ENCODE results near the gene REEP6.
"Not testable (repeated sequence)": the region's sequence is repeated elsewhere in the genome, so short reads cannot be mapped to it uniquely, and the experiment has no call there.

Gene REEP6

DNA sequence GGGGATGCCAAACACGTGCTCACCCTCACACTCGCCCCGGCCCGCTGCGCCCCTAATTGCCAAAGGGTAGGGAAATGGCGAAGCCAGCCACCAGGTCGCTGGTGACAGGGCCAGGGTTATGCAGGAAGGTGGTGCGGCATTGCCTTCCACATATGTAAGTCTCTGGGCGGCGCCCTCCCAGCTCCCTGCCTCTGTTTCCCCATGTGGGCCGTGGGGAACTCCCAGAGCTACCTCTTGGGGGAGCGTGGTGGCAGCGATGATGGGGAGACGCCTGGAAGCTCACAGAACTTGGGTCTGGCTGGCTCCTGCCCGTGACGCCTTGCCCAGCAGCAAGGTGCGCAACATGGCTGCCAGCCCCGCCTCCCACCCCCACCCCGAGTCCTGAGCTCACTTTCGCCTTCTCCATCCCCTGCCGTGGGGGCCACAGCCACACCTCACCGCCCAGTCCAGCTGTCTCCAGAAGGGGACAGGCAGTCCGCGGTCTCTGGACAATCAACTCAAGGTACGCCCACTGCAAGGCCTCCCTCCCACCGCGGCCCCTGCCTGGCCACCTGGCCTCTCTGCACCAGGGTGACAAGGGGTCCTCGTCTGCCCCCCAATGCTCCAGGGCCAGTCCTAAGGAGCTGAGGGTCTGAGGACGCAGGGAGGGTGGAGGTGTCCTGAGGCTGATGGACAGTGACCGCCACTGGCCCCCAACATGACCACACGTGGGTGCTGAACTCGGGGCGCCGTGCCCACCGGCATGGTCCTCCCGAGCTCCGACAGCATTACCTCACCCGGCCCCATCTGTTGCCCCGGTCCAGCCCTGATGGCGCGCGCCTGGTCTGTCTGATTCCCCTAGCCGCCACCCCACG is 18.5 kb upstream of the REEP6 start:
- DNase-seq (ENCODE audit: low read depth in 2 of 2) = no peak

DNA sequence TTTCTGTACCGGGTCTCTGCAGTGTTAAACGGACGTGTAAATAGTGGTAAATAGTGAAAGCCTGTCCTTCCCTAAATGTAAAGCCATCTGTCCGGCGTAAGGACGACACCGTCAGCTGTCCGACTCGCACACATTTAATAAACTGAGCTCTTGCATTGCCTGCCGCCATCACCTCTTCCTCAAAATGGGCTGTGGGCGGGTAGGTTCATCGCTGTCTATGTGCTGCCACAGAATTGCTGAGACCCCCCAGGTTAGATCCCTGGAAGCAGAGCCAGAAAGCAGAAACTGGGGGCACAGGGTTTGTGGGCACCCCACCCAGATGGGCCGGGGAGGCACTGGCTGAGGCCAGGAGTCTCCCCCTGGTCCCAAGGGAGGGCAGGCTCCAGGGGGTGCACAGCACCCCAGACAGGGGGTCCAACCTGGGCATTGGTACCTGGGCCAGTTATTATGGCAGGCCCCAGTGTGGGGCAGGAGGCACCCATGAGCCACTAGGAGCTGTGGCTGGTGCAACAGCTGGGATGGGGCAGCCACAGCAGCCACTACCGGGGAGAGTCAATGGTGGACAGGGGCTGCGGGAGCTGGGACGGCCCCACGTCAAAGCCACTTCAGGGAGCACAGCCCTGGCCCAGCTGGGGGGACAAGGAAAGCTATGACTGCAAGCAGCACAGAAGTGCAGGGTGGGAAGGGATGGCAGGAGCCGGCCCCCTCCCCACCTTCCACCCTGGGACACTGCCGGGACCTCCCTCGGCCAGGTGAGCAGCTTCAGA is 17.7 kb upstream of the REEP6 start:
- DNase-seq (ENCODE audit: low read depth in 2 of 2) = no peak

DNA sequence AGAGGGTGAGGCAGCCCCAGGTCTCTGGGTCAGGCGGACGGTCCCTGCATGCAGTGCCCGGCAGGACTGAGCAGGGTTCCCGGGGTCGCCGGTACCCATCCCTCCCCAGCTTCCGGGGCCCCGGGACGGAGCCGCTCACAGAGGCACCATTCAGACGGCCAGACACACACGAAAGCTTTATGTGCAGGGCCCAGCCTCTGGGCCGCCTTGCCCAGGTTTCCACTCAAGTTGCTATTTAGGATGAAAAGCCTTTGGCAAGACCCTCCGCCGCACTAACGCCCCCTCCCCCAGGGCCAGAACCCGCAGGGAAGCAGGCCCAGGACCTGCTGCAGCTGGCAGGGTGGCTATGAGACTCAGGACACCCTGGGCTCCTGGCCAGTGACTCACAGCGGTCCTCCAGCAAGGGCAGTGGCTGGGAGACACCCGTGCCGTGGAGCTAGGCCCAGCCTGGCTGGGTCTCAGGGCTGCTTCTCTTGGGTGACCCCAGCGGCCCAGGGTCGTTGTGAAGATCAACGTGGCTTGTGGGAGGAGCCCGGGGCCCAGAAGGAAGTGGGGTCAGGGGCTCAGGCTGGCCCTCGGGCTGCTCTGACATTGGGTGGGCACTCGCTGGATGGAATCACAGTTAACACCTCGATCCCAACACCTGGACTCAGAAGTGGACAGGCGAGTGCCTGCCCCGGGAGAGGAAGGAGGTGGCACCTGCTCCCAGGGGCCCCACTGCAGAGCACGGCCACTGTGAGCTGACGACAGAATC is 16.8 kb upstream of the REEP6 start:
- DNase-seq (ENCODE audit: low read depth in 2 of 2) = no peak

DNA sequence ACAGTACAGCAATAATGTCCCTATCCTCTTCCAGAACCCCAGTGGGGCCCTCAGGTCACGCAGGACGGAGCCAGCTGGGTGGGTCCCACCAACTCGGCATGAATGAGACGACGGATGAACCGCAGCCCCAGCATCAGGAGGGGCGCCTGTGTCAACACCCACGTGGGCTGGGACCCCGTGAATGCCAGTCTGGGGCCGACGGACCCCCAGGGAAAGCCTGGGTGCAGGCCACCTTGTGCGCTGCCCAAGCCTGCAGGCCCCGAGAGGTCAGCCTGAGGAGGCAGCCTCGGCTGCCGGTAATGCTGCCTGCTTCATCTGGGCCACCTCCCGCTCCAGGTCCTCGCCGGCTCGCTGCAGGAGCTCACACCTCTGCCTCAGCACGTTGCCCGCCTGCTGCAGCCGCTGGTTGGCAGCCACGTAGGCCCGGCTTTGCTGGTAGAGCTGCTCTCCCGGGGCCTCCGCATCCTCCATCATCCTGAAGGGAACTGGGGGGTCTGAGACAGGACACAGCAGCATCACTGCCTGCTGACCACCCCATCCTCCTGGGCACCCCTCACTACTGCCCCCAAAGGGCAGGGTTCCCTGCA is 16.1 kb upstream of the REEP6 start:
- DNase-seq (ENCODE audit: low read depth in 2 of 2) = no peak

DNA sequence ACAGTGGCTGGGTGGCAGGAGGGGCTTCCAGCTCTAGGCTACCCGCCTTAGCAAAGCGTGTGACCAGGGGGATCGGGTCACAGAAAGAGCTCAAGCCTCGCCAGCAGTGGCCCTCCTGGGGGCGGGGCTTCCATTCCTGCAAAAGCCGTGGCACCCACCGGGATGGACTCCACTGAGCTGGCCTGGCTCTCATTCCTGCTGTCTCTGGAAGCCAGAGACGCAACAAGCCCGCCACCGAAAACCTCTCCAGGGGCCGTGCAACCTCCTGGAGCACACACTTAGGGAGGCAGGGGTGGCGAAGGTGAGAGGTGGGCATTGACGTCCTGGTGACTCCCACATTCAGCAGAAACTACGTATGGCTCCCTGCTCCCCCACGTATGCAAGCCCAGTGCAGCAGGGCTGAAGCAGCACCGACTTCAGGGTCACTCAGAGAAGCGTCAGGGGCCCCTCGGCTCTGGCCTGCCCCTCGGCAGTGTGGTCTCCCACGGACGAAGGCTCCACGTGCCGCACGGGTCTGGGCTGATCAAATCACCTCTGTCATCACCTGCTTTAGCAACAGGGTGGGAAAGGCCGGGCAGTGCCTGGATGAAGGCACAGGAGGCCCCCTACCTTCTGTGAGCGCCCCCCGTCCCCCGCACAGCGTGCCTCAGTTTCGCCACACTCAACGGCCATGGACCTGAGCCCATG is 15.1 kb upstream of the REEP6 start:
- no peak for DNase-seq (ENCODE audit: low read depth in 2 of 2)

DNA sequence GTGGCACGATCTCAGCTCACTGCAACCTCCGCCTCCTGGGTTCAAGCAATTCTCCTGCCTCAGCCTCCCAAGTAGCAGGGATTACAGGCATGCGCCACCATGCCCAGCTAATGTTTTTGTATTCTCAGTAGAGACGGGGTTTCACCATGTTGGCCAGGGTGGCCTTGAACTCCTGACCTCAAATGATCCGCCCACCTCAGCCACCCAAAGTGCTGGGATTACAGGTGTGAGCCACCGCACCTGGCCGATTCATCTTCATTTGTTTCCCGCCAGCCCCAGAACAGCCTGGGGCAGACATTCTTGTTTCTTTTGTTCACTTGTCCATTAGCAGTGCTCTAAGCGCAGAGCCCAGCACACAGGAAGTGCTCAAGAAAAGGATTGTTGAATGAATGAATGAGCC is 13.9 kb upstream of the REEP6 start:
- DNase-seq (ENCODE audit: low read depth in 2 of 2) = not testable (repeated sequence)

DNA sequence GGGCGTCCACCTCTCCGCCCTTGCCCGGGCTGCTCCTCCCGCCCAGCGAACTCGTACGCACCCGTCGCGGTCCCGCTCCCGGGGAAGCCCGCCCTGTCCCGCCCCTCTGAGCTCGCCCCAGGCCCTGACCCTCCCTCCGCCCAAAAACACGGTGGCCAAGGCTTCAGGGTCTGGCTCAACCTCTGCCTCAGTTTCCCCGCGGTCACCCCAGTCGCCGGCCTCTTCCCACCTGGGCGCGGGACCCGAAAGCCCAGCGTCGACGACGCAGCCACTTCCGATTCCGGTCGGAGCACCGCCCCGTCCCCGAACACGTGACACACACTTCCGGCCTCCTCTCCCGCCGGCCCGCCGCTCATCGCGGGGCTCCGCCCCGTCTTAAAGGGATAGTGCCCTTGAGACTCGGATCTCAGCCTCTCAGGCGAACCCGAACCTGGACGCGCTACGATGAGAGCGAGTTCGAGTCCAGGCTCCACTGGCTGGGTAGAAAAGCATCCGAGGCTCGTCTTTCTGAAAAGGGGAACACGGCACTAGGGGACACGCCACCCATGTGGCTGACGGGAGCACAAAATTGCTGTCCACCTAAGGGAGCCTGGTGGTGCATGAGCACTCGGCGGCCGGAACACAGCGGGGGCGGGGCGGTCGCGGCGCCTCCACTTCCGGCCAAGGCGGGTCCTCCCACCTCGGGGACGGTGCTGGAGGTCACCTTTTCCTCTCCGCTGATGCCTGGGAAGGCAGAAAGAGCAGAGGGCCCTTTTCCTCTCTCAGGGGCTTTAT is 11.9 kb upstream of the REEP6 start, which contains the start of gene C19orf25:
Gene C19orf25 (minus strand): TSS at position 282 of the 774 bp plus-strand sequence. CDS start 312 bp downstream, outside the sequence.
- DNase-seq (ENCODE audit: low read depth in 2 of 2) = peak; percentile 85 to 87

DNA sequence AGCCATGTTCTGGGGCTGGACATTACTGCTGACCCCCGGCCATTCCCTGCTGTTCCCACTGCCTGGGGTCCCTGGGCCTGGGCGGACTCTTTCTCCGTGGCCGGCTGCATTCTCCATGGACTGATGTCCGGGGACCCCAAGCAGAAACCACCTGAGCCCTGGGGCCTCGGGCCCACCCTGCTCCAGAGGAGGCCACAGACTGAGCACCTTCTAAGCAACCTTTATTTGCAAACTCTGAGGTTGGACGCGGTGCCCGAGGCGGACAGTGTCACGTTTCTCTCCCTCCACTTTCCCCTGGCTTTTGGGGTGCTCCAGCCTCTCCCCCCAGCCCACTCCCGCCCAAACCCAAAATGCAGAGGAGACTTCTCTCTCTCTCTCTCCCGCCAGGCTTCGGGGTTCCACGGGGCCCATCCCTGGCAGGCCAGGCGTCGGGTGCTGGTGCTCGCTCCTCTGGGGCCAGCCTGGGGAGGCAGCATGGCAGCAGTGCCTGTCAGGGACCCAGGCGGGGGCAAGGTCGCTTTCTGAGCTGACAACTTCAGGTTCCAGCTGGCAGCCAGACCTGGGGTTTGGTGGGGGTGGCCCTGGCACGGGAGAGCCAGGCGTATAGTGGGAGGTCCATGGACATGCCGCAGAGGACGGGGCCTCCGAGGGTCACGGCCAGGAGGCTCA is 9.6 kb upstream of the REEP6 start:
- no peak for DNase-seq (ENCODE audit: low read depth in 2 of 2)

DNA sequence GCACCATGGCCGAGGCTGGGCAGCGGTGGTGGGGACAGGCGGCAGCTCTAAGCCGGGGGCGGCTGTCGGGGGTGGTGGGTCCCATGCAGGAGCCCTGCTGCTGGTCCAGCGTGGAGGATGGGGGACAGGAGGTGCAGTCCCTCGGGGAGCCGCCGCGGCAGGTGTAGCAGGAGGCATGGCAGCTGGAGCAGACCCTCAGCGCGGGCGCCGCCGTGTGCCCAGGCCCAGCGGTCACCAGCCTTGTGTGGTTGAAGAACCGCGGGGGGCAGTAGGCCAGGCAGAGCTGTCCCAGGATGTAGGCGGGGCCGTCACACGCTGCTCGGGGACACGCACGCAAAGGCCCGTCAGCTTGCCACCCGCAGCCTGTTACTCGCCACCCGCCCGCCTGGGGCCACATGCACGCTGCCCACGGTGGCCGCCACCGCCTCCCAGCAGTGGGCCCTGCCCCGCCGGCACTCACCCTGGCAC is 9.1 kb upstream of the REEP6 start:
- no peak for DNase-seq (ENCODE audit: low read depth in 2 of 2)

DNA sequence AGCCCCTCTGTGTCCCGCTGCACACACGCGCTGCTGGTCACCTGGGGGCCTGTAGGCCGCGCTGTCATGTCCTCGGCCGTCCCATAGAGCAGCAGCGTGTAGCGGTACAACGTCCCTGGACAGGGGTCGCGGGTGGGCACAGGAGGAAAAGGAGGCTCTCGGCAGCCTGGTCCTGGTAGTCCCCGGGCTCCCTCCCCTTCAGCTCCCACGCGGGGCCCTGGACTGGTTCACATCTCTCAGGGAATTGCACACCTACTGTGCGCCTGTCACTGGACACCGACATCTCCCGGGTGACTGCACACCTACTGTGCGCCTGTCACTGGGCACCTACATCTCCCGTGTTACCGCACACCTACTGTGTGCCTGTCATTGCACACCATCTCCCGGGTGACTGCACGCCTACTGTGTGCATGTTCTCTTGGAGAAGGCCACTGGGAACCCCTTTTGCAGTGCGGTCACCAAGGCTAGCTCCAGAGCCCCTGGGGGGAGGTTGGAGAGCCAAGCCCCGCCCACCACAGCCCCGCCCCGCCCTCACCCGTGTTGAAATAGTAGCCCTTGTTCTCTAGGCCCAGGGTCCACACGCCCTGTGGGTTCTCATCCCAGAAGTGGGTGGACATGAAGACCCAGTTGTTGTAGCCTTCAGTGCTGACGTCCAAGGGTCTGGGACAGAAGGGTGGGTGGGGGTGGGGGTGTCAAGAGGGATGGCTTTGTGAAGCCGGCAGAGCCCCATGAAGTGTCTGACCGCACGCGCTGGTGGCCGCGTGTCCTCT is 8.4 kb upstream of the REEP6 start:
- no peak for DNase-seq (ENCODE audit: low read depth in 2 of 2)

DNA sequence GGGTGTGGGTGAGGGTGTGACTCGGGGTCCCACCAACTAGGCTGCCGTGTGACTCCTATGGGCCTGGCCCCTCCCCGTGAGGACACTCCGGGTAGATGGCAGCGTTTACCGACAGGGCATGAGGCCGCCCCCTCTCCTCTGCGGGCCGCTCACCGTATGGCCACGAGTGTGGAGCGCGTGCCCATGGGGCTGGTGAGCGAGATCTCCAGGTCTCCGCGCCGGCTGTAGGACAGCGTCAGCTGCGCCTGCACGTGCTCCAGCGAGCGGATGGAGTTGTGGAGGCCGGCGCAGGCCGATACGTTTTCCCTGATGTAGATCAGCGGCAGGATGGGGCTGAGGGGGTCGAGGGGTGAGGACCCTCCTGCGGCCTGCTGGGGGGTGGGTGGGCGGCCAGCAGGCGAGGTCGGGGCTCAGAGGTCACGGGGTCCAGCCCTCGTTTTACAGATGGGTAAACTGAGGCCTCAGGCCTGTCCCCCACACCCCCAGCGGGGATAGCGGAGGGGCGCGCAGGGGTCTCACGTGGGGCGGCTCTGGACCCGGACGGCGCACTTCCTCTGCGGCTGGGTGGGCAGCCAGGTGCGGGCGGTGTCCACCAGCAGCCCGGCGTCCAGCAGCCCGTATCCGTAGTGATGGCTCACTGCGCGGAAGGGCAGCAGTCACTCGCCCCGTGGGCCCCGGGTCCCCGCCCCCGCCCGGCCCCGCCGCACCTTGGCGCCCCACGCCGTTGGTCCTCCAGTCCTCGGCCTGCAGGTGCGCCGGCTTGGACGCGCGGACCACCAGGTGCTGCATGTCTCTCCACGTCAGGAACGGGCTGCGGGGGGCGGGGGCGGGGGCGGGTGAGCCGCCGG is 7.6 kb upstream of the REEP6 start:
- no peak for DNase-seq (ENCODE audit: low read depth in 2 of 2)

DNA sequence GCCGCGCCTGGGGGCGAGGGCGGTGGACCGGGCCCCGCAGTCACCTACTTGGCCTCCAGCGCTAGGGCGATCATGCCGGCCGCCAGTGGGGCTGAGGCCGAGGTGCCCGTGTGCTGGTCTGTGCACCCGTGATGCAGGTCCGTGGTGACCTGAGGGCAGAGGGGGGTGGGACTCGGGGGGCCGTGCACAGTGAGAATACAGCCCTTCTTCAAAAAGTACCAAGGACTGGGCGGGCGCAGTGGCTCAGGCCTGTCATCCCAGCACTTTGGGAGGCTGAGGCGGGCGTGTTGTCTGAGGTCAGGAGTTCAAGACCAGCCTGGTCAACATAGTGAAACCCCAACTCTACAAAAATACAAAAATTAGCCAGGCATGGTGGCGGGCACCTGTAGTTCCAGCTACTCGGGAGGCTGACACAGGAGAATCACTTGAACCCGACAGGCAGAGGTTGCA is 7.0 kb upstream of the REEP6 start:
- DNase-seq (ENCODE audit: low read depth in 2 of 2) = no peak

DNA sequence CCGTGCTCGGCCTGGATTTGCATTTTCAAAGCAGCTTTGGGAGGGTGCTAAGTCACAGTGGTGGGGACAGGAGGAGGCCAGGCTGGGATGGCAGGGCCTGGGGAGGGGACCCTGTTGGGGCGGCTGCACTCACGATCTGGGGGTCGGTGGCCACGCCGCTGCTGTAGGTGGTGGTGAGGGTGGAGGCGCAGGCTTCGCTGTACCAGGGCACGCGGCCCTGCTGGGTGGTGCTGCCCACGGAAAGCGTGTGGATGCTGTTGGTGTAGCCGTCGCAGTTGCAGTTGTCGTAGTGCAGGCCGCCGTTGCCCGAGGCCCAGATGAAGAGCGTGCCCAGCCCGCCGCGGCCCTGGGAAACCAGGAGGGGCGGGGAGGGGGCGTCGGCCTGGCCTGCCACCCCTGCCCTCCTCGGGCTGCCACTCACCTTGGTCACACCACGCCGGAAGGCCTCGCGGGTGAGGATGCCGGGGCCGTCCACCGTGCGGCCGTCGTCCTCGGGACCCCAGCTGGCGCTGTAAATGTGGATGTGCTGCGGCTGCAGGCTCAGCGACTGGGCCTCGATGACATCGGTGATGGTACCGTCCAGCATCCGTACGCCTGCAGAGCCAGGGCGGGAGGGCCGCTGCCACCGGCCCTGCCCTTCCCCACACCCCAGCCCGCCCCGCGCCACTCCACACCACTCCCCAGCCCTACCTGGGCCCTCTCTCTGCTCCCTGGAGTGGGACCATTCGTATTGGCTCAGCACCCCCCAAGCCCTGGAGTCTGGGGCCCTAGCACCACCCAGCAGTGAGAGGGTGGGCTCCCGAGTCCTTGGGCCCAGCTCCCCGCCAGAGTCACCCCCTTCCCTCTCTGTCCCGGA is 4.0 kb upstream of the REEP6 start:
- DNase-seq (ENCODE audit: low read depth in 2 of 2) = no peak

DNA sequence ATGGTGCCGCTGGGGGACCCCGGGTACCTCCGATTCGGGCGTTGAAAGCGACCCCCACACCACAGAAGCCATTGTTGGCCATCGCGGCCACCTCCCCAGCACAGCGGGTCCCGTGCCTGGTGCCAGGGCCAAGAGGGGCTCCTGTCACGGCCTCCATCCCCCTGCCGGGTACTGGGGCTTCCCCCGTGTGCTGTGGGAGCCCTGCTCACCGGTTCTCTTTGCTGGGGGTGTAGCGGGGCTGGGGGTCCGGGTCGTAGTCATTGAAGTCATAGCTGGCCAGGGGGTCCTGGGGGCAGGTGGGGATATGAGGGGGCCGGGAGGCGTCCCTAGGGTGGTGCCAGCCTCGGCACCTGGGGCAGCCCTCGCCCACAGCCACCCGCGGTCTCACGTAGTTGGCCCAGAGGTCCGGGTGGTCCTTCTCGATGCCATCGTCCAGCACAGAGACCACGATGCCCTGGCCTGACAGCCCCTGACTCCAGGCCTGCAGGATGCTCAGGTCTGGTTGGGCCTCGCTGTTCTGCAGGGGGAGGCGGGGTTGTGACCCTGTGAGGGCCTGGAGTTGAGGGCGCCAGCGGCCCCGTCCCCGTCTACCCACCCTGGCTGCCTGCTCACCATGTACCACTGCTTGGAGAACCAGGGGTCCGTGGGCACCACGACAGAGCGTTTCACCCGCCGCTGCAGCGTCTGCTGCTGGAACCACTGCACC is 3.3 kb upstream of the REEP6 start:
- DNase-seq (ENCODE audit: low read depth in 2 of 2) = no peak

DNA sequence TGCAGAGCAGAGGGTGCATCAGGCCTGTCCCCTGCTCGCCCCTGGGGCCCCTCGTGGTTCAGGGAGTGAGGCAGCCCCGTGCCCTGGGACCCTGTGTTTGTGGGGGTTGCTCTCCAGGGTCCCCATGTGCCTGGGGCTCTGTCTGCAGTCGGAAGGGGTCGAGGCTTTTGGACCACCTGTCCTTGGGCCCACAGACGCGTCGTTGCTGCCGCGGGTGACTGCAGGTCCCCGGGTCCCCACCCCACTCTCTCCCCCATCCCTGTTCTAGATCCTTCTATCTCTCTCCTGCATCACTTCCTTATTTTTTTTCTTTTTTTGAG is 2.7 kb upstream of the REEP6 start:
- no peak for DNase-seq (ENCODE audit: low read depth in 2 of 2)

DNA sequence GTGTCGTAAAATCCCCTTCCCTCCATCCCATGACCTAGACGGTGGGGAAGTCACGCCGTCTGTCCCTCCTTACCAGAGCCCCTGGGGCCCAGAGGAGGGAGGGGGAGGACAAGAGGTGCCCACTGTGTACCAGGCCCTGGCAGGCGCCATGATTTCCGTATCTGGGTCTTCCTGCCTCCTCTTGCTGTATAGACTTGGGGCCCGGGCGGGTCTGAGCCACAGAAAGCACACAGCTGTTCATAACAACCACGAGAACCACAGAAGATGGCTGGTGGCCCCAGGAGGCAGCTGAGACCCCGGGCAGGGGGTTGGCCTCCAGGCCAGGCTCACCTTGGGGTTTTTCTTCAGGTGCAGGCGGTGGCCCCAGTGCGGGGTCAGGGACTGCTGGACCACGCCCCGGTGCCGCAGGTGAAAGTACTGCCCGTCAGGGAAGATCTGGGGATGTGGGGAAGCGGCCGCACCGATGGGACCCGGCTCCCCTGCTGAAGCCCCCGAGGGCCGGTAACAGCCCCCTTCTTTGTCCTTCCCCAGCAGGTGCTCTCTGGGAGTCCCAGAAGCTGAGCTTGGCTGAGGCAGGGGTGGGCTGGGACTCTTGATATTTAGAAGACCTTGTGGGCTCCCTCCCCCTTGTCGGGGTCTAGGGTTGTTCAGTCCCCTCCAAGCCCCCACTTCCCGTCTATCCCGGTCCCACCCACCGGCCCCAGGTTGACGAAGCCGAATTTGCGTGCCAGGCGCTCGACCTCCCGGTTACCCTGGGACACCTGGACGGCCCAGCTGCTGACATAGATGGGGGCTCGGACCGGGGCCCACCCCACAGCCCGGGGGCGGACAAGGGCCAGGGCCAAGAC is 1.3 kb upstream of the REEP6 start:
- DNase-seq (ENCODE audit: low read depth in 2 of 2) = no peak
